ENCODE results near the gene CPSF4. TPM values are rescaled to one million over a fixed set of nuclear protein-coding genes. Genes with fewer than 3 reads are reported as not detected.

CPSF4 gene
- total RNA-seq, 1 donor from 2014 or later: 72.1 TPM

DNA sequence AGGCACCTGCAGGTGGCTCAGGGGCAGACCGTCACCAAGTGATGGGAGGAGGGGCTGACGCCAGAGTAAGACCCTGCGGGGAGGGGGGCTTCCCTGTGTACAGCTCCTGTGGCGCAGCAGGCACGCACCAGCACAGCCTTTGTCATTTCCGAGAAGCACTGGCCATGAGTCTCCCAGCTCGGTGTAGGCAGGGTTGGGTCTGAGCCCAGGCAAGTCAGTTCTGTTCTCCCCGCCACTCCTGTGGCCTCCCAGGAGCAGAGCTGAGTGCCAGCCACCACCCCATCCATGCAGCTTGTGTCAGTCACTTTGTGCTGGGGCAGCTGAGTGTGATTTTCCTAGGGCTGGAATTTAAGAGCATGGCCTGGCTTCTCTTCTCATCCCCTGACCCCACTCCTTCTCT is 13.2 kb downstream of the CPSF4 start:
- H3K27me3 Mint-ChIP-seq (ENCODE audit: insufficient read depth, low read depth): peaks cover 3% of the 10 kb centered on the region

DNA sequence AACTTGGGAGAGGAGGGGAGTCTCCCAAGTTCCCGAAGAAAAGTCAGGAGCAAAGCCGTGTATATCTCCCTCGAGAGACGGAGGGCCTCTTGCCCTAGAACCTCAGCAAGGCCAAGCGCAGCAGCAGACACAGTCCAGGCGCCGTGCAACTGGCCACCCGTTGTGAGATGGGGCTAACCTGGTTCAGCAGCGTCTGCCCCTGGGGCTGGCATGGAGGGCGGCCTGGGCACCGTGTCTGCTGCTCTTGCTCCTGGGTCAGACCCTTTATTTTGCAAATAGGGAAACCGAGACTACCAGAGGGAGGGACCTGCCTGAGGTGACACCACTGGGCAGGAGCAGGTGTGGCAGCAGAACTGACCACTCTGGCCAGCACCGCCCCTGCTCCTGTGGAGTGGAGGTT is 13.8 kb downstream of the CPSF4 start:
- Histone ChIP-seq H3K4me1 (no peaks in the 10 kb centered on the region), H3K4me3 (no peak overlapping the region), H3K4me2 (no peak overlapping the region), H4K20me1 (ENCODE audit: low read depth) (peaks cover 16% of the 10 kb centered on the region), H3K27ac (no peak overlapping the region), H3K79me2 (ENCODE audit: low read depth) (no peaks in the 10 kb centered on the region), H3K9me3 (ENCODE audit: low read depth) (no peaks in the 10 kb centered on the region), H3K27me3 (no peaks in the 10 kb centered on the region), H2AFZ (replicated peaks) (no peak overlapping the region), H3K36me3 (no peaks in the 10 kb centered on the region), H3K9ac (no peak overlapping the region), H3F3A (ENCODE audit: low read depth) (peaks cover 14% of the 10 kb centered on the region)
- DNase-seq (ENCODE audit: low spot score): no peak
- Mint-ChIP-seq H3K9me3 (no peaks in the 10 kb centered on the region), H3K36me3 (peaks cover 26% of the 10 kb centered on the region), H3K27me3 (ENCODE audit: insufficient read depth, low read depth) (peaks cover 3% of the 10 kb centered on the region), H3K4me1 (no peaks in the 10 kb centered on the region), H3K27ac (no peak overlapping the region), H3K4me3 (no peak overlapping the region)
- TF ChIP-seq EZH2phosphoT487 (IDR thresholded peaks at IDR 0.05) (no peak), EZH2 (IDR thresholded peaks at IDR 0.05) (no peak)
- TF ChIP-seq, protein P1, sequence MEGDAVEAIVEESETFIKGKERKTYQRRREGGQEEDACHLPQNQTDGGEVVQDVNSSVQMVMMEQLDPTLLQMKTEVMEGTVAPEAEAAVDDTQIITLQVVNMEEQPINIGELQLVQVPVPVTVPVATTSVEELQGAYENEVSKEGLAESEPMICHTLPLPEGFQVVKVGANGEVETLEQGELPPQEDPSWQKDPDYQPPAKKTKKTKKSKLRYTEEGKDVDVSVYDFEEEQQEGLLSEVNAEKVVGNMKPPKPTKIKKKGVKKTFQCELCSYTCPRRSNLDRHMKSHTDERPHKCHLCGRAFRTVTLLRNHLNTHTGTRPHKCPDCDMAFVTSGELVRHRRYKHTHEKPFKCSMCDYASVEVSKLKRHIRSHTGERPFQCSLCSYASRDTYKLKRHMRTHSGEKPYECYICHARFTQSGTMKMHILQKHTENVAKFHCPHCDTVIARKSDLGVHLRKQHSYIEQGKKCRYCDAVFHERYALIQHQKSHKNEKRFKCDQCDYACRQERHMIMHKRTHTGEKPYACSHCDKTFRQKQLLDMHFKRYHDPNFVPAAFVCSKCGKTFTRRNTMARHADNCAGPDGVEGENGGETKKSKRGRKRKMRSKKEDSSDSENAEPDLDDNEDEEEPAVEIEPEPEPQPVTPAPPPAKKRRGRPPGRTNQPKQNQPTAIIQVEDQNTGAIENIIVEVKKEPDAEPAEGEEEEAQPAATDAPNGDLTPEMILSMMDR (IDR thresholded peaks at IDR 0.05): no peak

More for the DNA sequence above, 13.2 kb downstream of the CPSF4 start:
- Histone ChIP-seq H3K27ac (no peak overlapping the region), H4K20me1 (ENCODE audit: low read depth) (peaks cover 20% of the 10 kb centered on the region), H2AFZ (replicated peaks) (no peak overlapping the region), H3K9me3 (ENCODE audit: low read depth) (no peaks in the 10 kb centered on the region), H3K27me3 (no peaks in the 10 kb centered on the region), H3K9ac (no peak overlapping the region), H3K4me2 (no peak overlapping the region), H3K79me2 (ENCODE audit: low read depth) (no peaks in the 10 kb centered on the region), H3K4me1 (no peaks in the 10 kb centered on the region), H3K36me3 (no peaks in the 10 kb centered on the region), H3K4me3 (no peak overlapping the region), H3F3A (ENCODE audit: low read depth) (peaks cover 9% of the 10 kb centered on the region)
- DNase-seq (ENCODE audit: low spot score): no peak
- Mint-ChIP-seq H3K9me3 (no peaks in the 10 kb centered on the region), H3K4me1 (no peaks in the 10 kb centered on the region), H3K4me3 (no peak overlapping the region), H3K36me3 (peaks cover 26% of the 10 kb centered on the region), H3K27ac (no peak overlapping the region)
- TF ChIP-seq, protein P1 (IDR thresholded peaks at IDR 0.05): no peak
- TF ChIP-seq EZH2phosphoT487 (IDR thresholded peaks at IDR 0.05) (no peak), EZH2 (IDR thresholded peaks at IDR 0.05) (no peak)

DNA sequence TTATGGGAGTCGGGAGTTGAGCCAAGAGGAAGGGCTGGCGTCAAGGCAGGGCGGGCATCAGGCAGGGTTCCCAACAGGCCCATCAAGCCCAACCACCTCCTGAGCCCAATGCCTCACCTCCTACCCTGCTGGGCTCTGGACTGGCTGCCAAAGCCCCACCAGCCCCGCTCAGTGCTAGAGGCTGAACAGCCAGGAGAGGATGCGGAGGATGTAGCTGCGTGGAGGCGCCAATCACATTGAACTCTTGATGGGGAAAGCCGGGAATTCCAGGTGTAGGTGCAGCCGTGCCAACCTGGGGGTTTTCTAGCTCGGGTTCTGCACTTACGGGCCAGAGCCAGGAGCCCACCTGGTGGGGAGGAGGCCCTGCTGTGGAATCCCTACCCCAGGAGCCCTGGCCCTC is 14.4 kb downstream of the CPSF4 start:
- Histone ChIP-seq H3K9ac (no peak overlapping the region), H3F3A (ENCODE audit: low read depth) (peaks cover 20% of the 10 kb centered on the region), H3K4me2 (no peak overlapping the region), H3K79me2 (ENCODE audit: low read depth) (peaks cover 5% of the 10 kb centered on the region), H3K36me3 (no peaks in the 10 kb centered on the region), H3K9me3 (ENCODE audit: low read depth) (no peaks in the 10 kb centered on the region), H3K27me3 (no peaks in the 10 kb centered on the region), H3K4me3 (no peak overlapping the region), H3K27ac (no peak overlapping the region), H3K4me1 (no peaks in the 10 kb centered on the region), H4K20me1 (ENCODE audit: low read depth) (peaks cover 13% of the 10 kb centered on the region), H2AFZ (replicated peaks) (no peak overlapping the region)
- no peak for TF ChIP-seq EZH2phosphoT487 (IDR thresholded peaks at IDR 0.05)
- no peak for TF ChIP-seq EZH2 (IDR thresholded peaks at IDR 0.05)
- TF ChIP-seq, protein P1 (IDR thresholded peaks at IDR 0.05): no peak
- Mint-ChIP-seq H3K4me3 (no peak overlapping the region), H3K9me3 (no peaks in the 10 kb centered on the region), H3K4me1 (no peaks in the 10 kb centered on the region), H3K27ac (no peak overlapping the region), H3K27me3 (ENCODE audit: insufficient read depth, low read depth) (peaks cover 3% of the 10 kb centered on the region), H3K36me3 (peaks cover 26% of the 10 kb centered on the region)
- no peak for DNase-seq (ENCODE audit: low spot score)
